Activated CD4-positive, alpha-beta T cell treated with anti-CD3 and anti-CD28 coated beads for 36 hours (primary cell): ENCODE measurements around the gene APOC4. TPM values are rescaled to one million over a fixed set of nuclear protein-coding genes. Genes with fewer than 3 reads are reported as not detected.
"Not testable (repeated sequence)": the region's sequence is repeated elsewhere in the genome, so short reads cannot be mapped to it uniquely, and the experiment has no call there.

Source experiments
- ATAC-seq: fragments of 200-7000 bp; cut with Tn5 transposase; one replicate; pipeline ENCODE4 v1.10.0; 2021; ENCODE audit warnings: mild to moderate bottlenecking, moderate library complexity
- CTCF ChIA-PET: fragments of 350-600 bp; sonication (Branson Sonifier 250); formaldehyde crosslinking; loops from one replicate; lab custom pipeline; 2021; ENCODE audit warnings: antibody characterized with exemption; lab: Charles Lee
- POLR2A ChIA-PET: fragments of 350-600 bp; sonication (Branson Sonifier 250); formaldehyde crosslinking; loops from one replicate; lab custom pipeline; 2021; ENCODE audit warnings: antibody characterized with exemption, inconsistent platforms; lab: Charles Lee
- DNase-seq: peaks from one replicate; pipeline ENCODE4 v3.0.0-alpha.2; 2020
- H3K27ac Mint-ChIP-seq: one replicate; pipeline ENCODE4 v1.8.0; 2021; ENCODE audit warnings: mixed read lengths
- H3K27me3 Mint-ChIP-seq: one replicate; pipeline ENCODE4 v1.8.0; 2021; ENCODE audit warnings: mixed read lengths
- H3K36me3 Mint-ChIP-seq: one replicate; pipeline ENCODE4 v1.8.0; 2021; ENCODE audit warnings: low read depth, mixed read lengths
- H3K4me1 Mint-ChIP-seq: one replicate; pipeline ENCODE4 v1.8.0; 2021; ENCODE audit warnings: mixed read lengths
- H3K4me3 Mint-ChIP-seq: one replicate; pipeline ENCODE4 v1.8.0; 2021; ENCODE audit warnings: mild to moderate bottlenecking, moderate library complexity, mixed read lengths
- H3K9me3 Mint-ChIP-seq: one replicate; pipeline ENCODE4 v1.8.0; 2021; ENCODE audit warnings: low read depth, mixed read lengths
- intact Hi-C, 2 experiments: fragments of 100-400 bp; cut with DNase I in 1 of 2; cut with micrococcal nuclease in 1 of 2; formaldehyde crosslinking; loops; one replicate each; pipeline versions ENCODE4 v1.14.2 to v1.15.1; 2022 to 2024; cut with DNase I, micrococcal nuclease
- total RNA-seq, 2 experiments: library from RNA; stranded (reverse); gene quantifications; one replicate each; pipeline ENCODE4 v1.2.3, GENCODE V29; 2021

Gene APOC4
- total RNA-seq, 2 experiments from 2014 or later: not detected

- POLR2A ChIA-PET: interaction anchor here (0.5 to 1.0 kb wide), 3 partner anchors 12 to 143 kb away, joined by 3 to 5 read pairs (median 4); no protein-coding TSS in a partner anchor
- CTCF ChIA-PET: interaction anchor here (0.6 to 1.3 kb wide), 4 partner anchors 9 to 73 kb away, joined by 3 to 4 read pairs (median 3); no protein-coding TSS in a partner anchor
- DNase-seq: no peak
- no peak overlapping the region for H3K4me3 Mint-ChIP-seq
- peaks cover 20% of the 10 kb centered on the region for H3K36me3 Mint-ChIP-seq
- no peaks in the 10 kb centered on the region for H3K9me3 Mint-ChIP-seq
- peaks cover 17% of the 10 kb centered on the region for H3K27me3 Mint-ChIP-seq
- no peak overlapping the region for H3K27ac Mint-ChIP-seq
- peaks cover 8% of the 10 kb centered on the region for H3K4me1 Mint-ChIP-seq
- no peak for ATAC-seq
- intact Hi-C loops: loop anchor here in 1 of 2 experiments (5.0 kb wide), 1 partner anchor 433 kb away; no protein-coding TSS in a partner anchor
Observed at GRCh38 chr19:44904426-44904994, 37.5 kb upstream of the APOC4 start.

GRCh38 chr19:44905437-44906160, 36.4 kb upstream of the APOC4 start, which contains the start of gene APOE:
TSS of gene APOE (plus strand) at chr19:44905796. CDS start at chr19:44906625, 829 bp downstream.
- no peak within 1 kb of the TSS for H3K4me3 Mint-ChIP-seq
- ATAC-seq (no peak), DNase-seq (no peak)
- no peak within 1 kb of the TSS for H3K27ac Mint-ChIP-seq
- peaks cover 17% of the 10 kb centered on the region for H3K27me3 Mint-ChIP-seq
- intact Hi-C loops: no loop called here
- ChIA-PET POLR2A (interaction anchor here (0.5 to 0.9 kb wide), 3 partner anchors 15 to 20 kb away, joined by 3 to 7 read pairs (median 4); partner anchors contain the start of gene TOMM40), CTCF (interaction anchor here (0.5 to 1.1 kb wide), 7 partner anchors 47 to 653 kb away, joined by 3 to 8 read pairs (median 3); no protein-coding TSS in a partner anchor)
- H3K4me1 Mint-ChIP-seq: peaks cover 8% of the 10 kb centered on the region
- H3K9me3 Mint-ChIP-seq: no peaks in the 10 kb centered on the region
- H3K36me3 Mint-ChIP-seq: peaks cover 13% of the 10 kb centered on the region

GRCh38 chr19:44907613-44908012, 34.4 kb upstream of the APOC4 start:
- Mint-ChIP-seq H3K4me3 (no peak overlapping the region), H3K27me3 (peaks cover 23% of the 10 kb centered on the region), H3K27ac (no peak overlapping the region), H3K36me3 (peaks cover 6% of the 10 kb centered on the region), H3K9me3 (no peaks in the 10 kb centered on the region), H3K4me1 (peaks cover 8% of the 10 kb centered on the region)
- no peak for DNase-seq
- no peak for ATAC-seq
- intact Hi-C loops: no loop called here
- CTCF ChIA-PET: no interaction called here
- POLR2A ChIA-PET: interaction anchor here (0.6 kb wide), 1 partner anchor 50 kb away, joined by 3 read pairs; no protein-coding TSS in a partner anchor

GRCh38 chr19:44908074-44908835, 33.8 kb upstream of the APOC4 start:
- Mint-ChIP-seq H3K9me3 (no peaks in the 10 kb centered on the region), H3K4me1 (peaks cover 8% of the 10 kb centered on the region), H3K27ac (no peak overlapping the region), H3K27me3 (peaks cover 29% of the 10 kb centered on the region), H3K4me3 (no peak overlapping the region), H3K36me3 (peaks cover 3% of the 10 kb centered on the region)
- no peak for DNase-seq
- no peak for ATAC-seq
- CTCF ChIA-PET: no interaction called here
- POLR2A ChIA-PET: interaction anchor here (0.6 kb wide), 1 partner anchor 49 kb away, joined by 3 read pairs; no protein-coding TSS in a partner anchor
- intact Hi-C loops: no loop called here

- Mint-ChIP-seq H3K27me3 (peaks cover 33% of the 10 kb centered on the region), H3K4me3 (no peak overlapping the region), H3K4me1 (peaks cover 8% of the 10 kb centered on the region), H3K9me3 (no peaks in the 10 kb centered on the region), H3K36me3 (no peaks in the 10 kb centered on the region), H3K27ac (no peak overlapping the region)
- DNase-seq (no peak), ATAC-seq (no peak)
- CTCF ChIA-PET: no interaction called here
- POLR2A ChIA-PET: interaction anchor here (0.9 kb wide), 1 partner anchor 11 kb away, joined by 6 read pairs; no protein-coding TSS in a partner anchor
- intact Hi-C loops: no loop called here
Observed at GRCh38 chr19:44908836-44909261, 33.2 kb upstream of the APOC4 start.

GRCh38 chr19:44909775-44910174, 32.3 kb upstream of the APOC4 start:
- no peak overlapping the region for H3K27ac Mint-ChIP-seq
- no peaks in the 10 kb centered on the region for H3K36me3 Mint-ChIP-seq
- POLR2A ChIA-PET: interaction anchor here (0.9 kb wide), 1 partner anchor 12 kb away, joined by 6 read pairs; no protein-coding TSS in a partner anchor
- ATAC-seq (no peak), DNase-seq (no peak)
- peaks cover 15% of the 10 kb centered on the region for H3K4me1 Mint-ChIP-seq
- intact Hi-C loops: no loop called here
- H3K9me3 Mint-ChIP-seq: no peaks in the 10 kb centered on the region
- H3K4me3 Mint-ChIP-seq: no peak overlapping the region
- CTCF ChIA-PET: interaction anchor here (0.5 to 0.9 kb wide), 2 partner anchors 15 to 429 kb away, joined by 3 read pairs; no protein-coding TSS in a partner anchor
- peaks cover 40% of the 10 kb centered on the region for H3K27me3 Mint-ChIP-seq

GRCh38 chr19:44911896-44912295, 30.1 kb upstream of the APOC4 start:
- CTCF ChIA-PET: interaction anchor here (0.8 to 1.5 kb wide), 2 partner anchors 44 to 82 kb away, joined by 3 to 5 read pairs; no protein-coding TSS in a partner anchor
- H3K4me3 Mint-ChIP-seq, H3K27ac Mint-ChIP-seq, H3K36me3 Mint-ChIP-seq, ATAC-seq, H3K4me1 Mint-ChIP-seq, DNase-seq, intact Hi-C loops, H3K9me3 Mint-ChIP-seq, POLR2A ChIA-PET: not testable (repeated sequence)
- peaks cover 29% of the 10 kb centered on the region for H3K27me3 Mint-ChIP-seq

GRCh38 chr19:44912854-44913253, 29.2 kb upstream of the APOC4 start:
- Mint-ChIP-seq H3K27me3 (peaks cover 27% of the 10 kb centered on the region), H3K9me3 (no peaks in the 10 kb centered on the region), H3K4me1 (peaks cover 8% of the 10 kb centered on the region), H3K36me3 (no peaks in the 10 kb centered on the region), H3K4me3 (no peak overlapping the region), H3K27ac (no peak overlapping the region)
- ATAC-seq: no peak
- intact Hi-C loops: no loop called here
- DNase-seq: no peak
- CTCF ChIA-PET: interaction anchor here (0.6 to 1.5 kb wide), 3 partner anchors 9 to 43 kb away, joined by 3 to 4 read pairs (median 3); no protein-coding TSS in a partner anchor
- POLR2A ChIA-PET: no interaction called here

- H3K9me3 Mint-ChIP-seq, H3K36me3 Mint-ChIP-seq, intact Hi-C loops, DNase-seq, ATAC-seq, H3K4me1 Mint-ChIP-seq, POLR2A ChIA-PET: not testable (repeated sequence)
- Mint-ChIP-seq H3K27me3 (peaks cover 25% of the 10 kb centered on the region), H3K27ac (peak overlapping the region; percentile 93), H3K4me3 (peak overlapping the region; percentile 89)
- CTCF ChIA-PET: interaction anchor here (0.6 to 1.5 kb wide), 4 partner anchors 10 to 42 kb away, joined by 3 to 4 read pairs (median 3); no protein-coding TSS in a partner anchor
Observed at GRCh38 chr19:44913512-44914432, 28.3 kb upstream of the APOC4 start.
